Trophoblast cell (in vitro differentiated cells and primary cell): ENCODE results near the gene PTPRM.

Experiments
- DNase-seq, 2 donors: peaks; one replicate each; pipeline ENCODE4 v3.0.0-alpha.2; 2016
- H2AFZ ChIP-seq: 2 replicates; pipeline ENCODE4 v1.6.1; 2013; ENCODE audit warnings: low read length, moderate library complexity, mild to moderate bottlenecking; ENCODE audit not compliant: insufficient read depth, poor library complexity
- H2AK5ac ChIP-seq: 2 replicates; pipeline ENCODE4 v1.6.1; 2013; ENCODE audit warnings: mild to moderate bottlenecking, low read length
- H2BK120ac ChIP-seq: 2 replicates; pipeline ENCODE4 v1.6.1; 2013; ENCODE audit warnings: low read length, mild to moderate bottlenecking, moderate library complexity; ENCODE audit not compliant: insufficient read depth, poor library complexity
- H2BK12ac ChIP-seq: 2 replicates; pipeline ENCODE4 v1.6.1; 2013; ENCODE audit warnings: mild to moderate bottlenecking, low read length, moderate library complexity
- H2BK5ac ChIP-seq: 2 replicates; pipeline ENCODE4 v1.6.1; 2013; ENCODE audit warnings: low read length, low read depth, moderate library complexity, mild to moderate bottlenecking; ENCODE audit not compliant: poor library complexity
- H3K14ac ChIP-seq: 2 replicates; pipeline ENCODE4 v1.6.1; 2013; ENCODE audit warnings: mild to moderate bottlenecking, low read length
- H3K18ac ChIP-seq: 2 replicates; pipeline ENCODE4 v1.6.1; 2013; ENCODE audit warnings: mild to moderate bottlenecking, low read length
- H3K23ac ChIP-seq: 2 replicates; pipeline ENCODE4 v1.6.1; 2013; ENCODE audit warnings: low read length
- H3K27ac ChIP-seq: 2 replicates; pipeline ENCODE4 v1.5.1; 2013; ENCODE audit warnings: low read depth, mild to moderate bottlenecking, inconsistent platforms, low read length, moderate library complexity
- H3K27me3 ChIP-seq: 2 replicates; pipeline ENCODE4 v1.6.1; 2013; ENCODE audit warnings: inconsistent platforms, mild to moderate bottlenecking, low read length, moderate library complexity; ENCODE audit not compliant: insufficient read depth
- H3K36me3 ChIP-seq, 2 experiments: 1 replicate in 1 of 2; 2 replicates in 1 of 2; pipeline ENCODE4 v1.6.1; 2013; ENCODE audit warnings: low read length in 2 of 2, mild to moderate bottlenecking in 2 of 2, moderate library complexity in 1 of 2; ENCODE audit not compliant: insufficient read depth in 2 of 2, control insufficient read depth in 1 of 2
- H3K4ac ChIP-seq: 2 replicates; pipeline ENCODE4 v1.6.1; 2013; ENCODE audit warnings: low read depth, mild to moderate bottlenecking, low read length, moderate library complexity
- H3K4me1 ChIP-seq, 2 experiments: 1 replicate in 1 of 2; 2 replicates in 1 of 2; pipeline ENCODE4 v1.6.1; 2013; ENCODE audit warnings: low read length in 2 of 2, mild to moderate bottlenecking in 2 of 2, moderate library complexity in 1 of 2; ENCODE audit not compliant: insufficient read depth in 2 of 2, control insufficient read depth in 1 of 2
- H3K4me2 ChIP-seq: 2 replicates; pipeline ENCODE4 v1.6.1; 2013; ENCODE audit warnings: inconsistent platforms, mild to moderate bottlenecking, low read length, moderate library complexity
- H3K4me3 ChIP-seq: 2 replicates; pipeline ENCODE4 v1.5.1; 2013; ENCODE audit warnings: mild to moderate bottlenecking, low read depth, low read length, inconsistent platforms
- H3K79me1 ChIP-seq: one replicate; pipeline ENCODE4 v1.6.1; 2013; ENCODE audit warnings: low read length
- H3K79me2 ChIP-seq: 2 replicates; pipeline ENCODE4 v1.6.1; 2013; ENCODE audit warnings: low read length, mild to moderate bottlenecking; ENCODE audit not compliant: control insufficient read depth, insufficient read depth, poor library complexity
- H3K9ac ChIP-seq: 2 replicates; pipeline ENCODE4 v1.6.1; 2013; ENCODE audit warnings: mild to moderate bottlenecking, low read length
- H3K9me3 ChIP-seq: 2 replicates; pipeline ENCODE4 v1.6.1; 2013; ENCODE audit warnings: low read depth, mild to moderate bottlenecking, control low read depth, inconsistent platforms, low read length; ENCODE audit not compliant: insufficient read depth
- H4K12ac ChIP-seq: 2 replicates; pipeline ENCODE4 v1.6.1; 2013; ENCODE audit warnings: low read depth, mild to moderate bottlenecking, low read length, moderate library complexity
- H4K8ac ChIP-seq: 2 replicates; pipeline ENCODE4 v1.6.1; 2013; ENCODE audit warnings: low read depth, mild to moderate bottlenecking, low read length, moderate library complexity
- H4K91ac ChIP-seq: one replicate; pipeline ENCODE4 v1.6.1; 2013; ENCODE audit warnings: low read depth, mild to moderate bottlenecking, low read length, moderate library complexity
- WGBS: extraction: QIAGEN DNeasy Blood & Tissue Kit; methylation state at CpG from one replicate; pipeline ENCODE4 v1.1.7; 2013; ENCODE audit warnings: missing lambda C conversion rate; ENCODE audit not compliant: insufficient read length, insufficient coverage; ENCODE audit errors: extremely low coverage; 5-methylcytosine and 5-hydroxymethylcytosine counted together

The PTPRM gene

GRCh38 chr18:7666195-7666776, 99.2 kb downstream of the PTPRM start:
- H3K79me1 ChIP-seq = peaks cover 5% of the 10 kb centered on the region
- no peaks in the 10 kb centered on the region for H3K36me3 ChIP-seq
- H3K4ac ChIP-seq = no peak overlapping the region
- no peak overlapping the region for H2BK5ac ChIP-seq
- H3K9me3 ChIP-seq = no peaks in the 10 kb centered on the region
- no peak overlapping the region for H3K27ac ChIP-seq
- no peak overlapping the region for H2AK5ac ChIP-seq
- H3K4me1 ChIP-seq = peaks cover 7 to 19% of the 10 kb centered on the region in 2 experiments
- no peak overlapping the region for H2BK120ac ChIP-seq
- no peak for DNase-seq
- no peak overlapping the region for H4K91ac ChIP-seq
- H2BK12ac ChIP-seq = no peak overlapping the region
- no peaks in the 10 kb centered on the region for H3K79me2 ChIP-seq
- H3K18ac ChIP-seq = no peak overlapping the region
- no peak overlapping the region for H3K9ac ChIP-seq
- H3K14ac ChIP-seq = no peak overlapping the region
- H4K8ac ChIP-seq = no peak overlapping the region
- H3K4me2 ChIP-seq = no peak overlapping the region
- WGBS = no CpG with 5 or more reads among the region's 4 CpGs
- no peaks in the 10 kb centered on the region for H3K27me3 ChIP-seq
- H4K12ac ChIP-seq = no peak overlapping the region
- H3K23ac ChIP-seq = no peak overlapping the region
- H2AFZ ChIP-seq = no peak overlapping the region
- H3K4me3 ChIP-seq = no peak overlapping the region

- no peaks in the 10 kb centered on the region for H3K79me2 ChIP-seq
- H3K4me1 ChIP-seq = peaks cover 7 to 16% of the 10 kb centered on the region in 2 experiments
- H3K4me2 ChIP-seq = no peak overlapping the region
- no peak overlapping the region for H2BK5ac ChIP-seq
- H2BK120ac ChIP-seq = no peak overlapping the region
- DNase-seq = peak; percentile 34 to 51
- no CpG with 5 or more reads among the region's 3 CpGs for WGBS
- H3K27ac ChIP-seq = no peak overlapping the region
- no peaks in the 10 kb centered on the region for H3K36me3 ChIP-seq
- no peak overlapping the region for H3K4ac ChIP-seq
- H3K14ac ChIP-seq = no peak overlapping the region
- no peak overlapping the region for H3K4me3 ChIP-seq
- no peak overlapping the region for H3K9ac ChIP-seq
- H2AFZ ChIP-seq = no peak overlapping the region
- H4K91ac ChIP-seq = no peak overlapping the region
- H3K27me3 ChIP-seq = no peaks in the 10 kb centered on the region
- H3K79me1 ChIP-seq = peaks cover 4% of the 10 kb centered on the region
- no peak overlapping the region for H4K8ac ChIP-seq
- H3K18ac ChIP-seq = no peak overlapping the region
- no peak overlapping the region for H2AK5ac ChIP-seq
- H4K12ac ChIP-seq = no peak overlapping the region
- no peaks in the 10 kb centered on the region for H3K9me3 ChIP-seq
- H3K23ac ChIP-seq = no peak overlapping the region
- H2BK12ac ChIP-seq = no peak overlapping the region
Measured at GRCh38 chr18:7668392-7668791, 101.3 kb downstream of the PTPRM start.

- Histone ChIP-seq H3K9ac (no peak overlapping the region), H2BK120ac (no peak overlapping the region), H3K4me3 (no peak overlapping the region), H4K8ac (no peak overlapping the region), H3K4me1 (peaks cover 2 to 11% of the 10 kb centered on the region in 2 experiments), H4K91ac (no peak overlapping the region), H3K14ac (no peak overlapping the region), H3K4me2 (no peak overlapping the region), H3K23ac (no peak overlapping the region), H3K79me1 (peaks cover 2% of the 10 kb centered on the region), H3K9me3 (no peaks in the 10 kb centered on the region), H2AFZ (no peak overlapping the region), H3K79me2 (peaks cover 1% of the 10 kb centered on the region), H3K27me3 (no peaks in the 10 kb centered on the region), H4K12ac (no peak overlapping the region), H2AK5ac (no peak overlapping the region), H3K18ac (no peak overlapping the region), H3K4ac (no peak overlapping the region), H2BK12ac (no peak overlapping the region), H3K27ac (no peak overlapping the region), H2BK5ac (no peak overlapping the region), H3K36me3 (no peaks in the 10 kb centered on the region)
- no peak for DNase-seq
- WGBS = no CpG with 5 or more reads among the region's 3 CpGs
Measured at GRCh38 chr18:7669361-7669760, 102.2 kb downstream of the PTPRM start.

DNA sequence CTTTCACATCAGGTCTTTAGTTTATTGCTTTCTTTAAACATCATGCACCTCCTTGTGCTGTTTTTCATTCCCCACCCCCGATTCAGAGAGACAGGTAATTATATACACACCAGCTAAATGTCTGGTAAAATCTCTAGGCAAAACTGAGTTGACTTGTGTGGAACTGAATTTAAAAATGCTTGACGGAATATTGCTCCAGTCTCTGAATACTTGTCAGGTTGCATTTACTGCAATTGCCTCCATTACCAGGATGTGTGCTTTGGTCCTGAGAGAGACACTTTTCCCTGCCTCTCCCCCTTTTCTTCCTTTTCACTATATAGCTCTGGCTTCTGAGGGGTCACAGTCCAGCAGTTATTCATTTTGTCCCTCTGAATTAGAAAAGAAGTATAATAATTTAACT, 104.0 kb downstream of the PTPRM start:
- Histone ChIP-seq H2BK120ac (no peak overlapping the region), H3K4me2 (no peak overlapping the region), H3K4me3 (no peak overlapping the region), H3K23ac (no peak overlapping the region), H2AFZ (no peak overlapping the region), H4K91ac (no peak overlapping the region), H3K79me1 (peaks cover 2% of the 10 kb centered on the region), H2BK12ac (no peak overlapping the region), H3K14ac (no peak overlapping the region), H4K12ac (no peak overlapping the region), H3K27ac (no peak overlapping the region), H3K9me3 (no peaks in the 10 kb centered on the region), H3K4me1 (peaks cover 2 to 11% of the 10 kb centered on the region in 2 experiments), H3K18ac (no peak overlapping the region), H3K4ac (no peak overlapping the region), H3K27me3 (no peaks in the 10 kb centered on the region), H4K8ac (no peak overlapping the region), H3K9ac (no peak overlapping the region), H3K79me2 (peaks cover 1% of the 10 kb centered on the region), H2BK5ac (no peak overlapping the region), H2AK5ac (no peak overlapping the region), H3K36me3 (no peaks in the 10 kb centered on the region)
- DNase-seq = no peak
- WGBS = no CpG with 5 or more reads among the region's 2 CpGs
